A549 (cell line): ENCODE results near the gene TMEM255B. TPM values are rescaled to one million over a fixed set of nuclear protein-coding genes. Genes with fewer than 3 reads are reported as not detected.

Experiments used
- ATAC-seq, 2 experiments: fragments of 200-7000 bp in 1 of 2; fragments of >200 bp in 1 of 2; cut with Nextera tagmentation in 1 of 2; cut with Tn5 transposase in 1 of 2; 3 replicates each; pipeline versions ENCODE4 v1.8.0 to v1.9.1; 2018 to 2020; ENCODE audit warnings: mild to moderate bottlenecking in 1 of 2, moderate library complexity in 1 of 2
- CTCF ChIA-PET: fragments of 300-600 bp; sonication (Branson Sonifier 250); formaldehyde crosslinking; extraction: SDS; loops from one replicate; lab custom pipeline; 2021; ENCODE audit warnings: antibody characterized with exemption, inconsistent platforms; lab: Yijun Ruan, JAX
- POLR2A ChIA-PET: fragments of 350-600 bp; formaldehyde crosslinking; extraction: SDS; loops from one replicate; lab custom pipeline; 2021; ENCODE audit warnings: antibody characterized with exemption, inconsistent platforms; lab: Yijun Ruan, JAX
- DNase-seq, 2 experiments: peaks; one replicate each; pipeline versions ENCODE4 v3.0.0 to v3.0.0-alpha.2; 2011 to 2016; ENCODE audit warnings: low read depth in 1 of 2, low spot score in 1 of 2
- FAIRE-seq: peaks from 2 replicates; lab custom pipeline; 2011; peaks lifted over from hg19 to GRCh38; lab: Jason Lieb, UNC
- H3K27ac ChIP-seq, 2 experiments: fragments of >200 bp; sonication (Bioruptor Twin); formaldehyde crosslinking; 3 replicates each; pipeline ENCODE4 v1.5.1; 2016 to 2017
- H3K4me1 ChIP-seq: fragments of >200 bp; sonication (Bioruptor Twin); formaldehyde crosslinking; 3 replicates; pipeline ENCODE4 v1.6.1; 2016
- H3K4me2 ChIP-seq: fragments of >200 bp; sonication (Bioruptor Twin); formaldehyde crosslinking; 3 replicates; pipeline ENCODE4 v1.6.1; 2016
- H3K4me3 ChIP-seq: fragments of >200 bp; sonication (Bioruptor Twin); formaldehyde crosslinking; 3 replicates; pipeline ENCODE4 v1.5.1; 2016
- H3K9me3 ChIP-seq: fragments of >200 bp; sonication (Bioruptor Twin); formaldehyde crosslinking; 3 replicates; pipeline ENCODE4 v1.6.1; 2016
- CBX2 ChIP-seq: fragments of 200-600 bp; sonication (generic); IDR thresholded peaks from 2 replicates; pipeline ENCODE4 v1.6.1; 2016; ENCODE audit warnings: low read depth, mild to moderate bottlenecking, borderline replicate concordance
- CHD2 ChIP-seq: fragments of 150-350 bp; IDR thresholded peaks from 2 replicates; pipeline ENCODE4 v1.6.1; 2014; ENCODE audit warnings: low read length; ENCODE audit not compliant: partially characterized antibody
- EHMT2 ChIP-seq: fragments of 200-600 bp; sonication (generic); IDR thresholded peaks from 2 replicates; pipeline ENCODE4 v1.6.1; 2016; ENCODE audit warnings: antibody characterized with exemption, low read depth, mild to moderate bottlenecking, moderate library complexity
- EP300 ChIP-seq, 2 experiments: fragments of >200 bp; sonication (Bioruptor Twin); formaldehyde crosslinking; IDR thresholded peaks; 2 replicates in 1 of 2; 3 replicates in 1 of 2; pipeline ENCODE4 v1.6.1; 2016 to 2017
- ESRRA ChIP-seq: fragments of 150-350 bp; IDR thresholded peaks from 2 replicates; pipeline ENCODE4 v1.6.1; 2014; ENCODE audit warnings: mild to moderate bottlenecking, low read length, borderline replicate concordance
- GATA3 ChIP-seq: IDR thresholded peaks from 2 replicates; pipeline ENCODE4 v1.6.1; 2012; ENCODE audit warnings: borderline replicate concordance
- HDAC2 ChIP-seq: fragments of 200-600 bp; sonication (generic); IDR thresholded peaks from 2 replicates; pipeline ENCODE4 v1.6.1; 2016
- HOXB13 ChIP-seq: fragments of 250-450 bp; sonication (Bioruptor Pico); IDR thresholded peaks from 2 replicates; pipeline ENCODE4 v1.5.0; 2020; ENCODE audit warnings: low read depth, mild to moderate bottlenecking, moderate library complexity
- JUN ChIP-seq, 2 experiments: fragments of >200 bp; sonication (Bioruptor Twin); formaldehyde crosslinking; IDR thresholded peaks; 2 replicates in 1 of 2; 3 replicates in 1 of 2; pipeline ENCODE4 v1.6.1; 2016 to 2017
- NFE2L2 ChIP-seq: fragments of 150-350 bp; conservative IDR thresholded peaks from 2 replicates; pipeline ENCODE4 v1.6.1; 2014; ENCODE audit warnings: low read length
- NPAS2 ChIP-seq: fragments of 250-450 bp; sonication (Bioruptor Pico); IDR thresholded peaks from 2 replicates; pipeline ENCODE4 v1.8.0; 2022; ENCODE audit warnings: mild to moderate bottlenecking, moderate library complexity, borderline replicate concordance
- PHF8 ChIP-seq: fragments of 200-600 bp; sonication (generic); IDR thresholded peaks from 2 replicates; pipeline ENCODE4 v1.6.1; 2016; ENCODE audit warnings: low read depth, mild to moderate bottlenecking, antibody characterized with exemption, moderate library complexity, borderline replicate concordance
- POLR2AphosphoS2 ChIP-seq: conservative IDR thresholded peaks from 2 replicates; pipeline ENCODE4 v1.6.1; 2012; ENCODE audit warnings: low read length, improper control_type of control experiment, inconsistent platforms
- RAD21 ChIP-seq, 2 experiments: fragments of >200 bp in 1 of 2; sonication (Bioruptor Twin) in 1 of 2; formaldehyde crosslinking in 1 of 2; IDR thresholded peaks in 1 of 2; conservative IDR thresholded peaks in 1 of 2; 2 replicates in 1 of 2; 3 replicates in 1 of 2; pipeline ENCODE4 v1.6.1; 2012 to 2018; ENCODE audit warnings: inconsistent platforms in 1 of 2
- RNF2 ChIP-seq: fragments of 200-600 bp; sonication (generic); IDR thresholded peaks from 2 replicates; pipeline ENCODE4 v1.6.1; 2016; ENCODE audit warnings: low read depth, mild to moderate bottlenecking, antibody characterized with exemption, moderate library complexity, borderline replicate concordance
- SMC3 ChIP-seq: fragments of >200 bp; sonication (Bioruptor Twin); formaldehyde crosslinking; IDR thresholded peaks from 3 replicates; pipeline ENCODE4 v1.6.1; 2018; ENCODE audit warnings: inconsistent platforms
- WGBS: methylation state at CpG from one replicate; pipeline ENCODE4 v1.1.6; 2017; ENCODE audit errors: missing lambda C conversion rate; 5-methylcytosine and 5-hydroxymethylcytosine counted together
- polyA plus RNA-seq, 4 experiments: library from polyadenylated mRNA; depleted of rRNA in 3 of 4; stranded (reverse); fragments of >200 nt; fragmentation: RNase III in 1 of 4; extraction: RNeasy Plus Mini Kit Qiagen cat#74134 plus additional on column Dnase treatment in 1 of 4; gene quantifications; 2 replicates in 3 of 4; 3 replicates in 1 of 4; pipeline ENCODE4 v1.2.3, GENCODE V29; 2011 to 2017
- TF ChIP-seq, protein P1 (sequence below): fragments of >200 bp; sonication (Bioruptor Twin); formaldehyde crosslinking; IDR thresholded peaks from 3 replicates; pipeline ENCODE4 v1.6.1; 2016
- TF ChIP-seq, protein P2 (sequence below): IDR thresholded peaks from 2 replicates; pipeline ENCODE4 v1.6.1; 2012
- TF ChIP-seq, protein P3 (sequence below): fragments of 250-450 bp; sonication (Bioruptor Pico); IDR thresholded peaks from 2 replicates; pipeline ENCODE4 v1.5.0; 2020; ENCODE audit warnings: low read depth, mild to moderate bottlenecking, moderate library complexity

Gene TMEM255B
- polyA plus RNA-seq, 2 of the 4 experiments (the other 2 are of a cell fraction), result 0.54 to 1.1 TPM

DNA sequence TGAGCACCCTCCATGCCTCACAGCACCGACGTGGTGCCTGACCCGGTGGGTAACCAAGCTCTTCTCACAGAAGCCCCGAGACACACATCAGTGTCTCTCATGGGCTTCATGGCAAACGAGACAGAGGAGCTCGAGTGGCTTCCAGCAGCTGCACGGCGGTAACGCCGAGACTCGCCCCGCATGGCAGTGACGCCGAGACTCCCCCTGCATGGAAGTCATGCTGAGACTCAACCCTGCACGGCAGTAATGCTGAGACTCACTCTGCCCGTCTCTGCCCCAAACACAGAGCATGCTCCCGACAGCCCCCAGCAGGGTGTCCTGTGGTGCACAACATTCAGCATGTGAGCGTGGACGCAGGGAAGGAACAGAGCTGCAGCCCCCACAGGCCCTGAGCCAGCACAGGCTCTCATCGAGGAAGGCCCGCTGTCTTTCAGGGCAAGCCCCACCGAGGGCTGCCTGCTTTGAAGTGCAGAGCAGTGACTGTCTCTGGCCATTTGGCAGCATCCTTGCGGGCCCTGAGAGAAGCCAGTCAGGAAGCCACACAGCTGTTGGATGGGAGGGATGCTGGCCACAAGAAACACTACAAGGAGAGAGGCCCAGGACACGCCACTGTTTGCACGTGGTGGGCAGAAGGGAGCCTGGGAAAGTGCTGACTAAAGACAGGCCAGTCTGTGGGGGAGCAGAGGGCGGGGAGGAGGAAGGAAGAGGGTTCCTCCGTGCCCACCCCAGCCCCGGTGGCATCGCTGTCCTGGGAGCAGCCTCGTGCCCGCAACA is 95.4 kb downstream of the TMEM255B start (continued):
- TF ChIP-seq EP300 (IDR thresholded peaks at IDR 0.05) (no peak), HOXB13 (CRISPR knock-in tag) (no peak), NFE2L2 (no peak), CBX2 (no peak)

DNA sequence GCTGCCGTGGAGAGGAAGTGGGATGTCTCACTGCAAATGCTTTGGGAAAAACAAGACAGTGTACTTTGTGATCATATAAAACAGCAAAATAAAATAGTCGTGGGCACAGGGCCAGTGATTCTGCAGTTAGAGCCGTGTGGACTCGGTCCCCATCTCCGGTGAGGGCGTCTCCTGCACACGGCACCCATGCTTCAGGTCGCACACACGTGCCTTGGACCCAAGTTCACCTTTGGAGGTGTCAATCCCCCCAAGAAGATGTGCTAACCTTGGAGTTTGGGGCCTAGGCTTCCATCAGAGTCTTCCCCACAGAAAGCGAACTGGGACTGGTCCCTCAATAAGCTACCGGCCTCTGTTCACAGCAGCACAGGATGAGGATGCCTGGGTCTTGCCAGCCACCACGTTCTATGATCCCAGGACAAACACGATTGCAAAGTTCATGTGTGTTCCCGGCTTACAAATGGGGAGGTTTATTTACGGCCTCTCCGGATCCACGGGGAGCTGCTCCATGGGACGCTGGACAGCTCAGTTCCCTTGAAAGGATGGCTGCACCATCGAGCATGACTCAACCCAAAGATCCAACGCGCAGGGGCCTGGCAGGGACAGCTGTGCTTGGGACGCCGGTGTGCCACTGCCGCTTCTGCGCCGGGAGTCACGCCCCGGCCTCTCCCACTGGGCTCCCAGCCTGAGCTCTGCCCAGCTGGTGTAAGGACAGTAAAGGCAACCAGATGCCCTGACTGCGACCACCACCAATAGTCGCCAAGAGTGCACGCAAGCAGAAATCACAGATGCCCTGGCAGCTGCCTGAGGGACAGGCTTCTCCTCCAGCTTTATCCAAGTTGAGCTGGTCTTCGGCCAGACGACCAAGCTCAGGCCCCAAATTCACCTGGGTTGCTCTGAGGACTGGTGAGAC is 96.2 kb downstream of the TMEM255B start:
- no peak for ATAC-seq
- Histone ChIP-seq H3K4me3 (no peak overlapping the region), H3K9me3 (no peaks in the 10 kb centered on the region), H3K4me1 (no peaks in the 10 kb centered on the region), H3K4me2 (no peak overlapping the region), H3K27ac (no peak overlapping the region)
- POLR2A ChIA-PET, result no interaction called here
- 86% methylated on average over 22 of the region's 33 CpGs for WGBS
- CTCF ChIA-PET, result interaction anchor here (1.2 to 1.5 kb wide), 3 partner anchors 8 to 39 kb away, joined by 3 to 4 read pairs (median 3); no protein-coding TSS in a partner anchor
- FAIRE-seq, result no peak
- TF ChIP-seq CBX2 (no peak), GATA3 (no peak), HDAC2 (no peak), JUN (IDR thresholded peaks at IDR 0.05) (no peak), RNF2 (no peak), RAD21 (conservative IDR thresholded peaks at IDR 0.05 in 1 of 2, IDR thresholded peaks at IDR 0.05 in 1 of 2) (no peak), ESRRA (no peak), EHMT2 (no peak), PHF8 (no peak), NPAS2 (no peak), POLR2AphosphoS2 (no peak), CHD2 (no peak), SMC3 (no peak)
- TF ChIP-seq, protein P1, sequence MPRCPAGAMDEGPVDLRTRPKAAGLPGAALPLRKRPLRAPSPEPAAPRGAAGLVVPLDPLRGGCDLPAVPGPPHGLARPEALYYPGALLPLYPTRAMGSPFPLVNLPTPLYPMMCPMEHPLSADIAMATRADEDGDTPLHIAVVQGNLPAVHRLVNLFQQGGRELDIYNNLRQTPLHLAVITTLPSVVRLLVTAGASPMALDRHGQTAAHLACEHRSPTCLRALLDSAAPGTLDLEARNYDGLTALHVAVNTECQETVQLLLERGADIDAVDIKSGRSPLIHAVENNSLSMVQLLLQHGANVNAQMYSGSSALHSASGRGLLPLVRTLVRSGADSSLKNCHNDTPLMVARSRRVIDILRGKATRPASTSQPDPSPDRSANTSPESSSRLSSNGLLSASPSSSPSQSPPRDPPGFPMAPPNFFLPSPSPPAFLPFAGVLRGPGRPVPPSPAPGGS, result no peak
- TF ChIP-seq, protein P2, sequence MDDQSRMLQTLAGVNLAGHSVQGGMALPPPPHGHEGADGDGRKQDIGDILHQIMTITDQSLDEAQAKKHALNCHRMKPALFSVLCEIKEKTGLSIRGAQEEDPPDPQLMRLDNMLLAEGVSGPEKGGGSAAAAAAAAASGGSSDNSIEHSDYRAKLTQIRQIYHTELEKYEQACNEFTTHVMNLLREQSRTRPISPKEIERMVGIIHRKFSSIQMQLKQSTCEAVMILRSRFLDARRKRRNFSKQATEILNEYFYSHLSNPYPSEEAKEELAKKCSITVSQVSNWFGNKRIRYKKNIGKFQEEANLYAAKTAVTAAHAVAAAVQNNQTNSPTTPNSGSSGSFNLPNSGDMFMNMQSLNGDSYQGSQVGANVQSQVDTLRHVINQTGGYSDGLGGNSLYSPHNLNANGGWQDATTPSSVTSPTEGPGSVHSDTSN, result no peak
- TF ChIP-seq, protein P3, sequence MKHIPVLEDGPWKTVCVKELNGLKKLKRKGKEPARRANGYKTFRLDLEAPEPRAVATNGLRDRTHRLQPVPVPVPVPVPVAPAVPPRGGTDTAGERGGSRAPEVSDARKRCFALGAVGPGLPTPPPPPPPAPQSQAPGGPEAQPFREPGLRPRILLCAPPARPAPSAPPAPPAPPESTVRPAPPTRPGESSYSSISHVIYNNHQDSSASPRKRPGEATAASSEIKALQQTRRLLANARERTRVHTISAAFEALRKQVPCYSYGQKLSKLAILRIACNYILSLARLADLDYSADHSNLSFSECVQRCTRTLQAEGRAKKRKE (CRISPR knock-in tag), result no peak
- no peak for DNase-seq
